CD4-positive, alpha-beta T cell (primary cell): Measurements from ENCODE around the gene NOD1. TPM values are rescaled to one million over a fixed set of nuclear protein-coding genes. Genes with fewer than 3 reads are reported as not detected.
"Not testable (repeated sequence)": the region's sequence is repeated elsewhere in the genome, so short reads cannot be mapped to it uniquely, and the experiment has no call there.

Source experiments
- ATAC-seq: fragments of 200-7000 bp; cut with Tn5 transposase; one replicate; pipeline ENCODE4 v1.10.0; 2022; ENCODE audit warnings: mild to moderate bottlenecking; ENCODE audit not compliant: poor library complexity
- CTCF ChIA-PET: fragments of 350-600 bp; sonication (Branson Sonifier 250); formaldehyde crosslinking; loops from one replicate; lab custom pipeline; 2021; ENCODE audit warnings: antibody characterized with exemption, inconsistent platforms; lab: Charles Lee
- POLR2A ChIA-PET: fragments of 350-600 bp; sonication (Branson Sonifier 250); formaldehyde crosslinking; loops from one replicate; lab custom pipeline; 2021; ENCODE audit warnings: antibody characterized with exemption, inconsistent platforms; lab: Charles Lee
- DNase-seq, 14 experiments: peaks; one replicate each; pipeline ENCODE4 v3.0.0-alpha.2; 2013 to 2020; ENCODE audit warnings: mixed read lengths in 2 of 14
- H3K27ac ChIP-seq, 2 donors: one replicate each; pipeline versions ENCODE4 v1.5.1 to v1.7.0; 2013; ENCODE audit warnings: low read length in 2 of 2, low read depth in 1 of 2, mild to moderate bottlenecking in 1 of 2
- H3K27me3 ChIP-seq, 2 experiments: 1 replicate in 1 of 2; 2 replicates in 1 of 2; pipeline versions ENCODE4 v1.6.1 to v1.7.0; 2013; ENCODE audit warnings: low read length in 2 of 2, control low read depth in 1 of 2, mild to moderate bottlenecking in 1 of 2, moderate library complexity in 1 of 2; ENCODE audit not compliant: insufficient read depth in 2 of 2, control insufficient read depth in 1 of 2
- H3K36me3 ChIP-seq: one replicate; pipeline ENCODE4 v1.6.1; 2013; ENCODE audit warnings: low read length, control low read depth; ENCODE audit not compliant: insufficient read depth
- H3K4me1 ChIP-seq: one replicate; pipeline ENCODE4 v1.6.1; 2013; ENCODE audit warnings: low read length, control low read depth; ENCODE audit not compliant: insufficient read depth
- H3K4me3 ChIP-seq: one replicate; pipeline ENCODE4 v1.5.1; 2013; ENCODE audit warnings: mild to moderate bottlenecking, low read length, moderate library complexity
- H3K9me3 ChIP-seq, 2 experiments: 1 replicate in 1 of 2; 2 replicates in 1 of 2; pipeline versions ENCODE4 v1.6.1 to v1.7.0; 2013; ENCODE audit warnings: low read length in 2 of 2, mild to moderate bottlenecking in 2 of 2, control low read depth in 1 of 2, moderate library complexity in 1 of 2; ENCODE audit not compliant: control insufficient read depth in 1 of 2, insufficient read depth in 1 of 2
- H3K27ac Mint-ChIP-seq: one replicate; pipeline ENCODE4 v1.8.0; 2020; ENCODE audit warnings: mixed read lengths
- H3K27me3 Mint-ChIP-seq: one replicate; pipeline ENCODE4 v1.8.0; 2021; ENCODE audit warnings: mixed read lengths
- H3K36me3 Mint-ChIP-seq: one replicate; pipeline ENCODE4 v1.8.0; 2021; ENCODE audit warnings: low read depth, mixed read lengths
- H3K4me1 Mint-ChIP-seq: one replicate; pipeline ENCODE4 v1.8.0; 2021; ENCODE audit warnings: low read depth, mixed read lengths
- H3K4me3 Mint-ChIP-seq: one replicate; pipeline ENCODE4 v1.8.0; 2020; ENCODE audit warnings: mild to moderate bottlenecking, mixed read lengths
- H3K9me3 Mint-ChIP-seq: one replicate; pipeline ENCODE4 v1.8.0; 2020; ENCODE audit warnings: mixed read lengths
- intact Hi-C, 2 experiments: fragments of 100-400 bp; cut with DNase I in 1 of 2; cut with micrococcal nuclease in 1 of 2; formaldehyde crosslinking; loops; one replicate each; pipeline versions ENCODE4 v1.15.1 to v1.9.0; 2023 to 2025; cut with DNase I, micrococcal nuclease
- total RNA-seq, 174 experiments: library from RNA in 2 of 174; stranded (reverse) in 2 of 174; gene quantifications; one replicate each; pipeline ENCODE4 v1.2.3 and lab custom pipeline; 2021 to 2026
- TF ChIP-seq, protein P1 (sequence below): fragments of 200-600 bp; IDR thresholded peaks from one replicate; pipeline ENCODE4 v1.8.0; 2022; ENCODE audit warnings: antibody characterized with exemption, mild to moderate bottlenecking

The NOD1 gene
- total RNA-seq, 2 experiments from 2014 or later: 11.6 to 12.6 TPM

DNA sequence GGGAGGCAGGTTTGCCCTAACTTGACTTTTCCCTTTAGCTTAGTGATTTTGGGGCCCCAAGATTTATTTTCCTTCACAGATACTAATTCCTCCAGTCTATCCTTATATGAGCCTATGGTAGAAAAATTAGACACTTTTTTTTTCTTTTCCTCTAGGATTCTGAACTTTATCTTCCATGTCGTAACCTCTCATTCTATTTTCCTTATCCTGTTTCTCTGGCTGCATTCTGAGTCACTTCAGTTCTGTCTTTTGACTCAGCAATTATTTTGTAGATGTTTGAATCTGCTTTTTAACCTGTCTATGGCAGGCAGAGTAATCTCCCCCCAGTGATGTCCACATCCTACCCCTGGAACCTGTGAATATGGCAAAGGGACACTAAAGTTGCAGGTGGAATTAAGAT lies 7.1 kb upstream of the NOD1 start:
- ATAC-seq (no peak), DNase-seq (no peak)
- no peaks in the 10 kb centered on the region for H3K4me1 Mint-ChIP-seq
- Histone ChIP-seq H3K36me3 (no peaks in the 10 kb centered on the region), H3K27ac (no peak overlapping the region), H3K9me3 (no peaks in the 10 kb centered on the region), H3K27me3 (no peaks in the 10 kb centered on the region), H3K4me1 (no peaks in the 10 kb centered on the region), H3K4me3 (no peak overlapping the region)
- intact Hi-C loops: no loop called here
- ChIA-PET POLR2A (no interaction called here), CTCF (no interaction called here)
- no peaks in the 10 kb centered on the region for H3K9me3 Mint-ChIP-seq
- no peak overlapping the region for H3K27ac Mint-ChIP-seq
- no peaks in the 10 kb centered on the region for H3K36me3 Mint-ChIP-seq
- TF ChIP-seq, protein P1, sequence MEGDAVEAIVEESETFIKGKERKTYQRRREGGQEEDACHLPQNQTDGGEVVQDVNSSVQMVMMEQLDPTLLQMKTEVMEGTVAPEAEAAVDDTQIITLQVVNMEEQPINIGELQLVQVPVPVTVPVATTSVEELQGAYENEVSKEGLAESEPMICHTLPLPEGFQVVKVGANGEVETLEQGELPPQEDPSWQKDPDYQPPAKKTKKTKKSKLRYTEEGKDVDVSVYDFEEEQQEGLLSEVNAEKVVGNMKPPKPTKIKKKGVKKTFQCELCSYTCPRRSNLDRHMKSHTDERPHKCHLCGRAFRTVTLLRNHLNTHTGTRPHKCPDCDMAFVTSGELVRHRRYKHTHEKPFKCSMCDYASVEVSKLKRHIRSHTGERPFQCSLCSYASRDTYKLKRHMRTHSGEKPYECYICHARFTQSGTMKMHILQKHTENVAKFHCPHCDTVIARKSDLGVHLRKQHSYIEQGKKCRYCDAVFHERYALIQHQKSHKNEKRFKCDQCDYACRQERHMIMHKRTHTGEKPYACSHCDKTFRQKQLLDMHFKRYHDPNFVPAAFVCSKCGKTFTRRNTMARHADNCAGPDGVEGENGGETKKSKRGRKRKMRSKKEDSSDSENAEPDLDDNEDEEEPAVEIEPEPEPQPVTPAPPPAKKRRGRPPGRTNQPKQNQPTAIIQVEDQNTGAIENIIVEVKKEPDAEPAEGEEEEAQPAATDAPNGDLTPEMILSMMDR: no peak
- H3K4me3 Mint-ChIP-seq: no peak overlapping the region
- H3K27me3 Mint-ChIP-seq: no peaks in the 10 kb centered on the region

DNA sequence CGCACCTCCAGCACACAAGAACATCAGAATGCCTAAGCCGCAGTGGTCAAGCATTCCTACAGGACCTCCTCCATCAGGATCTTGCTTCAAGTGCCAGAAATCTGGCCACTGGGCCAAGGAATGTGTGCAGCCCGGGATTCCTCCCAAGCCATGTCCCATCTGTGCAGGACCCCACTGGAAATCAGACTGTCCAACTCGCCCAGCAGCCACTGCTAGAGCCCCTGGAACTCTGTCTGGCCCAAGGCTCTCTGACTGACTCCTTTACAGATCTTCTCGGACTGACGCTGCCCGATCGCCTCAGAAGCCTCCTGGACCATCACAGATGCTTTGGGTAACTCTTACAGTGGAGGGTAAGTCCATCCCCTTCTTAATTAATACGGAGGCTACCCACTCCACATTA lies 2.8 kb upstream of the NOD1 start:
- H3K4me3 Mint-ChIP-seq, POLR2A ChIA-PET, H3K27me3 ChIP-seq, H3K36me3 Mint-ChIP-seq, H3K9me3 Mint-ChIP-seq, H3K4me3 ChIP-seq, DNase-seq, H3K27me3 Mint-ChIP-seq, H3K36me3 ChIP-seq, ATAC-seq, H3K9me3 ChIP-seq, CTCF ChIA-PET, H3K27ac Mint-ChIP-seq, H3K27ac ChIP-seq: not testable (repeated sequence)
- intact Hi-C loops: loop anchor here in 1 of 2 experiments (2.0 kb wide), 1 partner anchor 21 kb away; no protein-coding TSS in a partner anchor
- H3K4me1 ChIP-seq: peaks cover 26% of the 10 kb centered on the region
- H3K4me1 Mint-ChIP-seq: peaks cover 25% of the 10 kb centered on the region

DNA sequence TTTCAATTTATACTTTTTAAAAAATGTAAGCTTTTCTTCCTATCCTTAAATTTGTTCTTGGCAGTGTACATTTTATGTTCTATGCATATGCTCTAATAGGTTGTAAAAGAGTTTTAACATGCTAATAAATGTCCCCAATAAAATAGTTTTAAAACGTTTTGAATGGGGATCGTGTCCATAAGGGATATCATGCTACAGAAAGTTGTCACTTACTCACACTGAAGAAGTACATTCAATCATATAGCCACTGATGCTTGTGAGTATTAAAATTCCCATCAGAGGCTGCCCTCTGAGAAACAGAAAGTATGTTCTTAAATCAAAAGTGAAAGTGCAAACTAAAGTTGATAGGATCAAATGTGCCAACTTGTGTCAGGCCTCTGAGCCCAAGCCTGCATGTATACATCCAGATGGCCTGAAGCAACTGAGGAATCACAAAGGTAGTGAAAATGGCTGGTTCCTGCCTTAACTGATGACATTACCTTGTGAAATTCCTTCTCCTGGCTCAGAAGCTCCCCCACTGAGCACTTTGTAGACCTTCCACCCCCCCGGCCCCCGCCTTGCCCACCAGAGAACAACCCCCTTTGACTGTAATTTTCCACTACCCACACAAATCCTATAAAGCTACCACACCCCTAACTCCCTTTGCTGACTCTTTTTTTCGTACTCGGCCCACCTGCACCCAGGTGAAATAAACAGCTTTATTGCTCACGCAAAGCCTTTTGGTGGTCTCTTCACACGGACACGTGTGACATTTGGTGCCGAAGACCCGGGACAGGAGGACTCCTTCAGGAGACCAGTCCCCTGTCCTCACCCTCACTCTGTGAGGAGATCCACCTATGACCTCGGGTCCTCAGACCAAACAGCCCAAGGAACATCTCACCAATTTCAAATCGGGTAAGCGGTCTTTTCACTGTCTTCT lies 877 bp upstream of the NOD1 start:
- CTCF ChIA-PET: interaction anchor here (1.4 kb wide), 1 partner anchor 85 kb away, joined by 3 read pairs; no protein-coding TSS in a partner anchor
- Mint-ChIP-seq H3K27ac (no peak overlapping the region), H3K27me3 (no peaks in the 10 kb centered on the region), H3K4me1 (peaks cover 41% of the 10 kb centered on the region), H3K9me3 (no peaks in the 10 kb centered on the region), H3K36me3 (peaks cover 5% of the 10 kb centered on the region), H3K4me3 (no peak overlapping the region)
- POLR2A ChIA-PET: interaction anchor here (0.8 to 2.5 kb wide), 7 partner anchors 21 to 248 kb away, joined by 3 to 19 read pairs (median 7); partner anchors contain the start of genes GARS1, GGCT and ZNRF2
- intact Hi-C loops: loop anchor here (2.0 to 10.0 kb wide), 3 partner anchors 23 to 195 kb away; partner anchors contain the start of genes GGCT (in 1 of the 2) and ZNRF2 (in 1 of the 2)
- Histone ChIP-seq H3K36me3 (no peaks in the 10 kb centered on the region), H3K9me3 (no peaks in the 10 kb centered on the region), H3K27me3 (no peaks in the 10 kb centered on the region), H3K4me3 (peak overlapping the region; percentile 76), H3K4me1 (peaks cover 29% of the 10 kb centered on the region), H3K27ac (peak overlapping the region; percentile 60 to 65)
- ATAC-seq: peak; percentile 39
- peak in 6 of 14 experiments; percentile 5 to 78 (median 51) for DNase-seq
- TF ChIP-seq, protein P1: no peak
